ENCODE results near the gene MMP25. TPM values are rescaled to one million over a fixed set of nuclear protein-coding genes. Genes with fewer than 3 reads are reported as not detected.

The MMP25 gene
- total and polyA plus RNA-seq, 9 of the 15 experiments (the other 6 are each of a cell fraction or from before 2014, with no cell fraction given): 0.03 to 0.04 TPM; not detected in 7

DNA sequence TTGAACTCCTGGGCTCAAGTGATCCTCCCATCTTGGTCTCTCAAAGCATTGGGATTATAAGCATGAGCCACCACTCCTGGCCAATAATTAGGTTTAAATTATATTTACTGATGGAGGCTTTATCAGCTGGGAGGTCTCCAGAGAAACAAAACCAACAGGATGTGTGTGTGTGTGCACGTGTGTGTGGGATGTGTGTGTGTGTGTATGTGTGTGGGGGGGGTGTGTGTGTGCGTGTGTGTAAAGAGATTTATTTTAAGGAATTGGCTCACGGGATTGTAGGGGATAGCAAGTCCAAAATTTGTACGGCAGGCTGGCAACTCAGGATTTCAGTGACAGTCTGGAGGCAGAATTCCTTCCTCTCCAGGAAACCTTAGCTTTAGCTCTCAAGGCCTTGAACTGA, 4.6 kb downstream of the MMP25 start:
- in situ Hi-C loops (cut with MboI) (no loop called here), intact Hi-C loops (cut with micrococcal nuclease) (loop anchor here (10.0 kb wide), 1 partner anchor 124 kb away; no protein-coding TSS in a partner anchor)
- ChIA-PET CTCF (ENCODE audit: low intra/inter-chr PET ratio) (no interaction called here), POLR2A (interaction anchor here (0.5 to 1.2 kb wide), 5 partner anchors 12 to 1894 kb away, joined by 3 to 5 read pairs (median 3); no protein-coding TSS in a partner anchor)
- DNase-seq (ENCODE audit: extremely low read depth in 1 of 4, low spot score in 3 of 4): no peak
- WGBS (ENCODE audit: insufficient coverage, low coverage, missing lambda C conversion rate): 20% methylated on average over 4 of the region's 4 CpGs
- Histone ChIP-seq H3K36me3 (ENCODE audit: control insufficient read depth, insufficient read depth, low read length) (no peaks in the 10 kb centered on the region), H3K4me3 (no peak overlapping the region), H3K4me2 (ENCODE audit: insufficient read depth, low read length) (no peak overlapping the region), H3K9ac (ENCODE audit: insufficient read depth in 1 of 2, low read depth in 2 of 2, low read length in 2 of 2) (no peak overlapping the region), H4K20me1 (replicated peaks; ENCODE audit: control insufficient read depth, insufficient read depth, low read length) (no peaks in the 10 kb centered on the region; the same call in 1 of the 2 replicates), H3K27me3 (ENCODE audit: control insufficient read depth in 2 of 2, insufficient read depth in 2 of 2, low read length in 2 of 2) (peaks cover 5 to 39% of the 10 kb centered on the region in 2 experiments; a peak in 4 of 5 replicates), H3K9me1 (ENCODE audit: control insufficient read depth, insufficient read depth, low read length) (no peaks in the 10 kb centered on the region), H2AFZ (ENCODE audit: low read depth, low read length) (no peak overlapping the region), H3K27ac (ENCODE audit: extremely low read depth, low read depth, low read length) (no peak overlapping the region), H3K4me1 (replicated peaks in 1 of 2; ENCODE audit: control insufficient read depth in 2 of 2, insufficient read depth in 2 of 2, low read length in 2 of 2) (peaks cover 3 to 25% of the 10 kb centered on the region in 2 experiments; a peak in 3 of 5 replicates), H3K79me2 (ENCODE audit: control insufficient read depth, insufficient read depth, low read length) (no peaks in the 10 kb centered on the region), H3K9me3 (replicated peaks; ENCODE audit: control insufficient read depth, insufficient read depth, low read depth, low read length) (no peaks in the 10 kb centered on the region)
- no peak for FAIRE-seq
- no peak for ATAC-seq
- BruUV-seq (replicated peaks): no TSS peak
- TF ChIP-seq NR4A1 (CRISPR knock-in tag; IDR thresholded peaks at IDR 0.05) (no peak), NR4A1 (tag; IDR thresholded peaks at IDR 0.05) (no peak), ZNF316 (IDR thresholded peaks at IDR 0.05) (no peak), RBM25 (IDR thresholded peaks at IDR 0.05; ENCODE audit: low read depth, low read length, severe bottlenecking) (no peak), HDAC6 (IDR thresholded peaks at IDR 0.05; ENCODE audit: low read depth, low read length) (no peak), SAFB2 (IDR thresholded peaks at IDR 0.05; ENCODE audit: borderline replicate concordance, low read depth, low read length, severe bottlenecking) (no peak), DIDO1 (tag; IDR thresholded peaks at IDR 0.05; ENCODE audit: low read depth) (no peak), MAZ (CRISPR knock-in tag; conservative IDR thresholded peaks at IDR 0.05 in 1 of 2, IDR thresholded peaks at IDR 0.05 in 1 of 2) (no peak), ZBTB1 (CRISPR knock-in tag; IDR thresholded peaks at IDR 0.05; ENCODE audit: borderline replicate concordance, low read depth) (no peak), NUFIP1 (IDR thresholded peaks at IDR 0.05; ENCODE audit: partially characterized antibody) (no peak), MIER1 (IDR thresholded peaks at IDR 0.05; ENCODE audit: low read depth) (no peak), ZNF24 (IDR thresholded peaks at IDR 0.05) (no peak)
- TF ChIP-seq, protein P1, sequence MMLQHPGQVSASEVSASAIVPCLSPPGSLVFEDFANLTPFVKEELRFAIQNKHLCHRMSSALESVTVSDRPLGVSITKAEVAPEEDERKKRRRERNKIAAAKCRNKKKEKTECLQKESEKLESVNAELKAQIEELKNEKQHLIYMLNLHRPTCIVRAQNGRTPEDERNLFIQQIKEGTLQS (IDR thresholded peaks at IDR 0.05): no peak
- TF ChIP-seq, protein P1 (CRISPR knock-in tag; conservative IDR thresholded peaks at IDR 0.05): no peak
- TF ChIP-seq, protein P2, sequence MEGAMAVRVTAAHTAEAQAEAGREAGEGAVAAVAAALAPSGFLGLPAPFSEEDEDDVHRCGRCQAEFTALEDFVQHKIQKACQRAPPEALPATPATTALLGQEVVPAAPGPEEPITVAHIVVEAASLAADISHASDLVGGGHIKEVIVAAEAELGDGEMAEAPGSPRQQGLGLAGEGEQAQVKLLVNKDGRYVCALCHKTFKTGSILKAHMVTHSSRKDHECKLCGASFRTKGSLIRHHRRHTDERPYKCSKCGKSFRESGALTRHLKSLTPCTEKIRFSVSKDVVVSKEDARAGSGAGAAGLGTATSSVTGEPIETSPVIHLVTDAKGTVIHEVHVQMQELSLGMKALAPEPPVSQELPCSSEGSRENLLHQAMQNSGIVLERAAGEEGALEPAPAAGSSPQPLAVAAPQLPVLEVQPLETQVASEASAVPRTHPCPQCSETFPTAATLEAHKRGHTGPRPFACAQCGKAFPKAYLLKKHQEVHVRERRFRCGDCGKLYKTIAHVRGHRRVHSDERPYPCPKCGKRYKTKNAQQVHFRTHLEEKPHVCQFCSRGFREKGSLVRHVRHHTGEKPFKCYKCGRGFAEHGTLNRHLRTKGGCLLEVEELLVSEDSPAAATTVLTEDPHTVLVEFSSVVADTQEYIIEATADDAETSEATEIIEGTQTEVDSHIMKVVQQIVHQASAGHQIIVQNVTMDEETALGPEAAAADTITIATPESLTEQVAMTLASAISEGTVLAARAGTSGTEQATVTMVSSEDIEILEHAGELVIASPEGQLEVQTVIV (CRISPR knock-in tag; IDR thresholded peaks at IDR 0.05; ENCODE audit: borderline replicate concordance): no peak
- TF ChIP-seq, protein P3, sequence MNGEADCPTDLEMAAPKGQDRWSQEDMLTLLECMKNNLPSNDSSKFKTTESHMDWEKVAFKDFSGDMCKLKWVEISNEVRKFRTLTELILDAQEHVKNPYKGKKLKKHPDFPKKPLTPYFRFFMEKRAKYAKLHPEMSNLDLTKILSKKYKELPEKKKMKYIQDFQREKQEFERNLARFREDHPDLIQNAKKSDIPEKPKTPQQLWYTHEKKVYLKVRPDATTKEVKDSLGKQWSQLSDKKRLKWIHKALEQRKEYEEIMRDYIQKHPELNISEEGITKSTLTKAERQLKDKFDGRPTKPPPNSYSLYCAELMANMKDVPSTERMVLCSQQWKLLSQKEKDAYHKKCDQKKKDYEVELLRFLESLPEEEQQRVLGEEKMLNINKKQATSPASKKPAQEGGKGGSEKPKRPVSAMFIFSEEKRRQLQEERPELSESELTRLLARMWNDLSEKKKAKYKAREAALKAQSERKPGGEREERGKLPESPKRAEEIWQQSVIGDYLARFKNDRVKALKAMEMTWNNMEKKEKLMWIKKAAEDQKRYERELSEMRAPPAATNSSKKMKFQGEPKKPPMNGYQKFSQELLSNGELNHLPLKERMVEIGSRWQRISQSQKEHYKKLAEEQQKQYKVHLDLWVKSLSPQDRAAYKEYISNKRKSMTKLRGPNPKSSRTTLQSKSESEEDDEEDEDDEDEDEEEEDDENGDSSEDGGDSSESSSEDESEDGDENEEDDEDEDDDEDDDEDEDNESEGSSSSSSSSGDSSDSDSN (IDR thresholded peaks at IDR 0.05; ENCODE audit: borderline replicate concordance in 1 of 2, low read depth in 2 of 2, low read length in 2 of 2): no peak

Measured in K562 (cell line).